HS-5 (cell line): ENCODE measurements around the gene TEX29.

ENCODE experiments used
- DNase-seq: peaks from one replicate; pipeline ENCODE4 v3.0.0-alpha.2; 2012; ENCODE audit warnings: low read depth

Gene TEX29

GRCh38 chr13:111291908-111292307 is 28.5 kb upstream of the TEX29 start:
- DNase-seq, result no peak

- DNase-seq, result no peak
Measured at GRCh38 chr13:111292710-111293485, 27.5 kb upstream of the TEX29 start.

GRCh38 chr13:111295886-111296285 is 24.6 kb upstream of the TEX29 start:
- no peak for DNase-seq

GRCh38 chr13:111296417-111296816 is 24.0 kb upstream of the TEX29 start:
- DNase-seq, result no peak

- DNase-seq, result no peak
Measured at GRCh38 chr13:111298214-111298975, 22.0 kb upstream of the TEX29 start.

- no peak for DNase-seq
Measured at GRCh38 chr13:111302045-111302726, 18.3 kb upstream of the TEX29 start.

- no peak for DNase-seq
Measured at GRCh38 chr13:111303559-111303958, 16.9 kb upstream of the TEX29 start.

GRCh38 chr13:111304041-111304544 is 16.3 kb upstream of the TEX29 start:
- no peak for DNase-seq

- no peak for DNase-seq
Measured at GRCh38 chr13:111304603-111305289, 15.7 kb upstream of the TEX29 start.

- no peak for DNase-seq
Measured at GRCh38 chr13:111312944-111313590, 7.4 kb upstream of the TEX29 start.

GRCh38 chr13:111313911-111314425 is 6.5 kb upstream of the TEX29 start:
- no peak for DNase-seq

GRCh38 chr13:111314852-111315251 is 5.6 kb upstream of the TEX29 start:
- DNase-seq, result no peak

- DNase-seq, result no peak
Measured at GRCh38 chr13:111315347-111315995, 5.0 kb upstream of the TEX29 start.

GRCh38 chr13:111316161-111316730 is 4.2 kb upstream of the TEX29 start:
- DNase-seq, result no peak

- no peak for DNase-seq
Measured at GRCh38 chr13:111317042-111317550, 3.3 kb upstream of the TEX29 start.

- no peak for DNase-seq
Measured at GRCh38 chr13:111317571-111318345, 2.7 kb upstream of the TEX29 start.

GRCh38 chr13:111318386-111318785 is 2.1 kb upstream of the TEX29 start:
- DNase-seq, result no peak

GRCh38 chr13:111319521-111319920 is 921 bp upstream of the TEX29 start:
- DNase-seq, result no peak
